Measurements from ENCODE around the gene TCHH.
A peak's percentile ranks its signal among the peaks of the same experiment; 100 is the strongest.
"Not testable (repeated sequence)": the region's sequence is repeated elsewhere in the genome, so short reads cannot be mapped to it uniquely, and the experiment has no call there.

Gene TCHH

GRCh38 chr1:152115344-152115743 lies at the start of gene TCHH:
Gene TCHH, minus strand, starts transcription at chr1:152115444. Its CDS starts 1,364 bp downstream, at chr1:152114080.
- DNase-seq: no peak

- DNase-seq: no peak
Measured at GRCh38 chr1:152164517-152165136, 49.4 kb upstream of the TCHH start.

- no peak for DNase-seq
Measured at GRCh38 chr1:152162792-152163463, 47.7 kb upstream of the TCHH start.

- DNase-seq: no peak
Measured at GRCh38 chr1:152160576-152160975, 45.3 kb upstream of the TCHH start.

- no peak for DNase-seq
Measured at GRCh38 chr1:152159144-152159543, 43.9 kb upstream of the TCHH start, which contains the start of gene RPTN. Gene RPTN, minus strand, starts transcription at chr1:152159228. Its CDS starts 1,339 bp downstream, at chr1:152157889.

- no peak for DNase-seq
Measured at GRCh38 chr1:152153996-152154395, 38.8 kb upstream of the TCHH start.

GRCh38 chr1:152151646-152152045 lies 36.4 kb upstream of the TCHH start:
- no peak for DNase-seq

- no peak for DNase-seq
Measured at GRCh38 chr1:152148981-152149380, 33.7 kb upstream of the TCHH start.

- DNase-seq: no peak
Measured at GRCh38 chr1:152148051-152148450, 32.8 kb upstream of the TCHH start.

- no peak for DNase-seq
Measured at GRCh38 chr1:152145769-152146168, 30.5 kb upstream of the TCHH start.

- DNase-seq: not testable (repeated sequence)
Measured at GRCh38 chr1:152144674-152145183, 29.5 kb upstream of the TCHH start.

- no peak for DNase-seq
Measured at GRCh38 chr1:152143150-152143887, 28.1 kb upstream of the TCHH start.

- peak; percentile 61 for DNase-seq
Measured at GRCh38 chr1:152141971-152142584, 26.8 kb upstream of the TCHH start.

GRCh38 chr1:152137215-152137614 lies 22.0 kb upstream of the TCHH start:
- no peak for DNase-seq

- DNase-seq: no peak
Measured at GRCh38 chr1:152130186-152130585, 14.9 kb upstream of the TCHH start.

GRCh38 chr1:152127673-152128072 lies 12.4 kb upstream of the TCHH start:
- no peak for DNase-seq

- no peak for DNase-seq
Measured at GRCh38 chr1:152125834-152126443, 10.7 kb upstream of the TCHH start.

GRCh38 chr1:152118915-152119314 lies 3.7 kb upstream of the TCHH start:
- DNase-seq: no peak

GRCh38 chr1:152112885-152113432 lies 2.3 kb downstream of the TCHH start:
- DNase-seq: no peak

GRCh38 chr1:152112101-152112884 lies 3.0 kb downstream of the TCHH start:
- DNase-seq: no peak

- DNase-seq: peak; percentile 20
Measured at GRCh38 chr1:152111515-152111968, 3.7 kb downstream of the TCHH start.
